Measurements from ENCODE around the gene ERC2.

ERC2 gene

GRCh38 chr3:55557549-55557948 is 910.7 kb downstream of the ERC2 start:
- DNase-seq (ENCODE audit: low read depth in 2 of 2), result no peak

- no peak for DNase-seq (ENCODE audit: low read depth in 2 of 2)
These were observed 911.4 kb downstream of the ERC2 start for GRCh38 chr3:55556619-55557537.

GRCh38 chr3:55555873-55556618 is 912.2 kb downstream of the ERC2 start:
- no peak for DNase-seq (ENCODE audit: low read depth in 2 of 2)

- no peak for DNase-seq (ENCODE audit: low read depth in 2 of 2)
These were observed 913.4 kb downstream of the ERC2 start for GRCh38 chr3:55554634-55555425.

GRCh38 chr3:55551644-55552043 is 916.6 kb downstream of the ERC2 start:
- no peak for DNase-seq (ENCODE audit: low read depth in 2 of 2)

- no peak for DNase-seq (ENCODE audit: low read depth in 2 of 2)
These were observed 919.1 kb downstream of the ERC2 start for GRCh38 chr3:55549177-55549576.

- DNase-seq (ENCODE audit: low read depth in 2 of 2), result no peak
These were observed 921.2 kb downstream of the ERC2 start for GRCh38 chr3:55546866-55547669.

- no peak for DNase-seq (ENCODE audit: low read depth in 2 of 2)
These were observed 922.3 kb downstream of the ERC2 start for GRCh38 chr3:55545995-55546394.

- DNase-seq (ENCODE audit: low read depth in 2 of 2), result no peak
These were observed 924.0 kb downstream of the ERC2 start for GRCh38 chr3:55544219-55544618.

- no peak for DNase-seq (ENCODE audit: low read depth in 2 of 2)
These were observed 925.1 kb downstream of the ERC2 start for GRCh38 chr3:55543181-55543614.

- DNase-seq (ENCODE audit: low read depth in 2 of 2), result no peak
These were observed 926.8 kb downstream of the ERC2 start for GRCh38 chr3:55541456-55541855.

GRCh38 chr3:55541016-55541415 is 927.3 kb downstream of the ERC2 start:
- DNase-seq (ENCODE audit: low read depth in 2 of 2), result no peak

GRCh38 chr3:55540579-55540978 is 927.7 kb downstream of the ERC2 start:
- no peak for DNase-seq (ENCODE audit: low read depth in 2 of 2)

- no peak for DNase-seq (ENCODE audit: low read depth in 2 of 2)
These were observed 930.1 kb downstream of the ERC2 start for GRCh38 chr3:55538158-55538557.

GRCh38 chr3:55537563-55537962 is 930.7 kb downstream of the ERC2 start:
- DNase-seq (ENCODE audit: low read depth in 2 of 2), result no peak

- no peak for DNase-seq (ENCODE audit: low read depth in 2 of 2)
These were observed 931.1 kb downstream of the ERC2 start for GRCh38 chr3:55537129-55537528.

GRCh38 chr3:55534876-55535275 is 933.4 kb downstream of the ERC2 start:
- DNase-seq (ENCODE audit: low read depth in 2 of 2), result no peak

- DNase-seq (ENCODE audit: low read depth in 2 of 2), result no peak
These were observed 935.5 kb downstream of the ERC2 start for GRCh38 chr3:55532806-55533205.

GRCh38 chr3:55531321-55531720 is 936.9 kb downstream of the ERC2 start:
- DNase-seq (ENCODE audit: low read depth in 2 of 2), result no peak

GRCh38 chr3:55527361-55527760 is 940.9 kb downstream of the ERC2 start:
- DNase-seq (ENCODE audit: low read depth in 2 of 2), result no peak

- DNase-seq (ENCODE audit: low read depth in 2 of 2), result no peak
These were observed 941.8 kb downstream of the ERC2 start for GRCh38 chr3:55526332-55527030.

All from stimulated activated CD4-positive, alpha-beta T cell treated with anti-CD3 and anti-CD28 coated beads, Interleukin-1b, Interleukin-23, amount 100 ng/mL, for 1 hour (primary cell).